ENCODE results near the gene HS1BP3. TPM values are rescaled to one million over a fixed set of nuclear protein-coding genes. Genes with fewer than 3 reads are reported as not detected.

Gene HS1BP3
- polyA plus RNA-seq, 3 donors = 14.1 to 24.9 (median 21.0) TPM

GRCh38 chr2:20615466-20616241, 35.2 kb downstream of the HS1BP3 start:
- DNase-seq (ENCODE audit: extremely low read depth in 1 of 11, low read depth in 9 of 11, low spot score in 4 of 11) = no peak

GRCh38 chr2:20615068-20615465, 35.8 kb downstream of the HS1BP3 start:
- no peak for DNase-seq (ENCODE audit: extremely low read depth in 1 of 11, low read depth in 9 of 11, low spot score in 4 of 11)

GRCh38 chr2:20614201-20615067, 36.5 kb downstream of the HS1BP3 start:
- DNase-seq (ENCODE audit: extremely low read depth in 1 of 11, low read depth in 9 of 11, low spot score in 4 of 11) = no peak

- no peak for DNase-seq (ENCODE audit: extremely low read depth in 1 of 11, low read depth in 9 of 11, low spot score in 4 of 11)
Observed at GRCh38 chr2:20612925-20613916, 37.7 kb downstream of the HS1BP3 start.

- no peak for DNase-seq (ENCODE audit: extremely low read depth in 1 of 11, low read depth in 9 of 11, low spot score in 4 of 11)
Observed at GRCh38 chr2:20611844-20612356, 39.0 kb downstream of the HS1BP3 start.

GRCh38 chr2:20611077-20611843, 39.6 kb downstream of the HS1BP3 start:
- DNase-seq (ENCODE audit: extremely low read depth in 1 of 11, low read depth in 9 of 11, low spot score in 4 of 11) = peak; percentile 65 to 94 (median 83)

- no peak for DNase-seq (ENCODE audit: extremely low read depth in 1 of 11, low read depth in 9 of 11, low spot score in 4 of 11)
Observed at GRCh38 chr2:20609995-20610357, 40.9 kb downstream of the HS1BP3 start.

- peak in 2 of 11 donors; percentile 60 to 64 for DNase-seq (ENCODE audit: extremely low read depth in 1 of 11, low read depth in 9 of 11, low spot score in 4 of 11)
Observed at GRCh38 chr2:20609349-20609994, 41.4 kb downstream of the HS1BP3 start.

- no peak for DNase-seq (ENCODE audit: extremely low read depth in 1 of 11, low read depth in 9 of 11, low spot score in 4 of 11)
Observed at GRCh38 chr2:20608666-20609348, 42.1 kb downstream of the HS1BP3 start.

GRCh38 chr2:20607446-20607845, 43.5 kb downstream of the HS1BP3 start:
- no peak for DNase-seq (ENCODE audit: extremely low read depth in 1 of 11, low read depth in 9 of 11, low spot score in 4 of 11)

GRCh38 chr2:20606198-20606597, 44.7 kb downstream of the HS1BP3 start:
- DNase-seq (ENCODE audit: extremely low read depth in 1 of 11, low read depth in 9 of 11, low spot score in 4 of 11) = no peak

- no peak for DNase-seq (ENCODE audit: extremely low read depth in 1 of 11, low read depth in 9 of 11, low spot score in 4 of 11)
Observed at GRCh38 chr2:20604951-20605381, 45.9 kb downstream of the HS1BP3 start.

- no peak for DNase-seq (ENCODE audit: extremely low read depth in 1 of 11, low read depth in 9 of 11, low spot score in 4 of 11)
Observed at GRCh38 chr2:20604401-20604911, 46.4 kb downstream of the HS1BP3 start.

- DNase-seq (ENCODE audit: extremely low read depth in 1 of 11, low read depth in 9 of 11, low spot score in 4 of 11) = no peak
Observed at GRCh38 chr2:20603791-20604190, 47.1 kb downstream of the HS1BP3 start.

GRCh38 chr2:20602803-20603202, 48.1 kb downstream of the HS1BP3 start:
- DNase-seq (ENCODE audit: extremely low read depth in 1 of 11, low read depth in 9 of 11, low spot score in 4 of 11) = no peak

- DNase-seq (ENCODE audit: extremely low read depth in 1 of 11, low read depth in 9 of 11, low spot score in 4 of 11) = no peak
Observed at GRCh38 chr2:20600756-20601325, 50.1 kb downstream of the HS1BP3 start.

Data from renal cortex interstitium (tissue), 11 donors.